HEK293T (cell line): ENCODE measurements around the gene PCNX2.
"Not testable (repeated sequence)": the region's sequence is repeated elsewhere in the genome, so short reads cannot be mapped to it uniquely, and the experiment has no call there.

Source experiments
- CTCF ChIA-PET: fragments of 350-600 bp; formaldehyde crosslinking; extraction: SDS; loops from one replicate; lab custom pipeline; 2021; ENCODE audit warnings: antibody characterized with exemption, inconsistent platforms; lab: Yijun Ruan, JAX
- POLR2A ChIA-PET: fragments of 350-600 bp; formaldehyde crosslinking; extraction: SDS; loops from one replicate; lab custom pipeline; 2020; ENCODE audit warnings: antibody characterized with exemption, inconsistent platforms; lab: Yijun Ruan, JAX
- DNase-seq: peaks from one replicate; pipeline ENCODE4 v3.0.0; 2012; ENCODE audit warnings: mixed read lengths; ENCODE audit errors: extremely low spot score
- ARNT ChIP-seq: fragments of 450-650 bp; IDR thresholded peaks from 2 replicates; pipeline ENCODE4 v1.6.1; 2017; ENCODE audit warnings: mild to moderate bottlenecking
- BHLHE40 ChIP-seq: fragments of 450-650 bp; IDR thresholded peaks from 2 replicates; pipeline ENCODE4 v1.6.1; 2016; ENCODE audit warnings: mild to moderate bottlenecking, moderate library complexity, borderline replicate concordance
- CTBP1 ChIP-seq: fragments of 450-650 bp; IDR thresholded peaks from 2 replicates; pipeline ENCODE4 v1.6.1; 2016; ENCODE audit warnings: borderline replicate concordance
- ELF4 ChIP-seq: fragments of 450-650 bp; IDR thresholded peaks from 2 replicates; pipeline ENCODE4 v1.6.1; 2017; ENCODE audit warnings: antibody characterized with exemption
- FOXA1 ChIP-seq: fragments of 450-650 bp; IDR thresholded peaks from 2 replicates; pipeline ENCODE4 v1.6.1; 2016; ENCODE audit warnings: mild to moderate bottlenecking
- FOXK2 ChIP-seq: fragments of 450-650 bp; IDR thresholded peaks from 2 replicates; pipeline ENCODE4 v1.6.1; 2016; ENCODE audit warnings: mild to moderate bottlenecking
- FOXM1 ChIP-seq: fragments of 450-650 bp; IDR thresholded peaks from 2 replicates; pipeline ENCODE4 v1.6.1; 2017; ENCODE audit warnings: mild to moderate bottlenecking, borderline replicate concordance
- HDGF ChIP-seq: fragments of 450-650 bp; IDR thresholded peaks from 2 replicates; pipeline ENCODE4 v1.6.1; 2017; ENCODE audit warnings: antibody characterized with exemption, borderline replicate concordance
- L3MBTL2 ChIP-seq: fragments of 450-650 bp; conservative IDR thresholded peaks from 2 replicates; pipeline ENCODE4 v1.6.1; 2016; ENCODE audit warnings: mild to moderate bottlenecking
- LEF1 ChIP-seq: fragments of 450-650 bp; IDR thresholded peaks from 2 replicates; pipeline ENCODE4 v1.6.1; 2017; ENCODE audit warnings: mild to moderate bottlenecking, borderline replicate concordance
- NFRKB ChIP-seq: fragments of 450-650 bp; IDR thresholded peaks from 2 replicates; pipeline ENCODE4 v1.6.1; 2016; ENCODE audit warnings: mild to moderate bottlenecking, moderate library complexity
- SP1 ChIP-seq: fragments of 450-650 bp; IDR thresholded peaks from 2 replicates; pipeline ENCODE4 v1.6.1; 2017
- SUZ12 ChIP-seq: fragments of 450-650 bp; IDR thresholded peaks from 2 replicates; pipeline ENCODE4 v1.6.1; 2016; ENCODE audit warnings: mild to moderate bottlenecking
- TARDBP ChIP-seq: fragments of 450-650 bp; IDR thresholded peaks from 2 replicates; pipeline ENCODE4 v1.6.1; 2016
- ZNF384 ChIP-seq: fragments of 450-650 bp; IDR thresholded peaks from 2 replicates; pipeline ENCODE4 v1.6.1; 2016
- TF ChIP-seq, protein P1 (sequence below): fragments of 450-650 bp; IDR thresholded peaks from 2 replicates; pipeline ENCODE4 v1.6.1; 2016

Gene PCNX2

GRCh38 chr1:233132445-233132844 lies 163.1 kb downstream of the PCNX2 start:
- ChIA-PET POLR2A (no interaction called here), CTCF (interaction anchor here (0.6 kb wide), 1 partner anchor 225 kb away, joined by 4 read pairs; no protein-coding TSS in a partner anchor)
- TF ChIP-seq SP1 (no peak), FOXK2 (no peak), SUZ12 (no peak), NFRKB (no peak), FOXA1 (no peak), LEF1 (no peak)
- DNase-seq, result no peak

DNA sequence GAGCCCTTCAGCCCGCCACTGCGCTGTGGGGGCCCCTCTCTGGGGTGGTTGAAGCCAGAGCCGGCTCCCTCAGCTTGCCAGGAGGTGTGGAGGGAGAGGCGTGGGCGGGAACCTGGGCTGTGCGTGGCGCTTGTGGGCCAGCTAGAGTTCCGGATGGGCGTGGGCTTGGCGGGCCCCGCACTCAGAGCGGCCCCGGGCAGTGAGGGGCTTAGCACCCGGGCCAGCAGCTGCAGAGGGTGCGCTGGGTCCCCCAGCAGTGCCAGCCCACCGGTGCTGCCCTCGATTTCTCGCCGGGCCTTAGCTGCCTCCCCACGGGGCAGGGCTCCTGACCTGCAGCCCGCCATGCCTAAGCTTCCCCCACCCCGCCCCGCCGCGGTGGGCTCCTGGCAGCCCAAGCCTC lies 166.5 kb downstream of the PCNX2 start:
- POLR2A ChIA-PET, CTCF ChIA-PET, DNase-seq: not testable (repeated sequence)

DNA sequence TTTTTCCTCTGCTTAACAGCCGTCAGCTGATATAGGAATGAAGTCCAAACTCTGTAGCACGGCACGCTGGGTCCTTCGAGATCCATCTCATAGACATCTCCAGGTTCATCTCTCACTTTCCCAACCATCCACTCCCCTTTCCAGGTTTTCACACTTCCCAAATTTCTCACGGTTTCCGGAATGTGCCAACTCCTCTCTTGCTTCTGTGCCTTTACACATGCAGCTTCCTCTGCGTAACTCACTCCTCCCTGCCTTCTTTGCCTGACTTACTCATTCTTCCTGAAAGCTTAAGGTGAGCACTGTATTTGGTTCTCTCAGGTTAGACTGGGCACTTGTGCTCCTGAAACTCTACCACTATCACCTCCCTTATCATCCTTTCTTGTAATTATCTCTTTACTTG lies 168.4 kb downstream of the PCNX2 start:
- ChIA-PET POLR2A (no interaction called here), CTCF (no interaction called here)
- TF ChIP-seq L3MBTL2 (no peak), NFRKB (no peak), TARDBP (no peak), FOXM1 (no peak), FOXA1 (no peak), ELF4 (no peak), SUZ12 (no peak), CTBP1 (no peak), SP1 (no peak), FOXK2 (no peak), HDGF (no peak)
- TF ChIP-seq, protein P1, sequence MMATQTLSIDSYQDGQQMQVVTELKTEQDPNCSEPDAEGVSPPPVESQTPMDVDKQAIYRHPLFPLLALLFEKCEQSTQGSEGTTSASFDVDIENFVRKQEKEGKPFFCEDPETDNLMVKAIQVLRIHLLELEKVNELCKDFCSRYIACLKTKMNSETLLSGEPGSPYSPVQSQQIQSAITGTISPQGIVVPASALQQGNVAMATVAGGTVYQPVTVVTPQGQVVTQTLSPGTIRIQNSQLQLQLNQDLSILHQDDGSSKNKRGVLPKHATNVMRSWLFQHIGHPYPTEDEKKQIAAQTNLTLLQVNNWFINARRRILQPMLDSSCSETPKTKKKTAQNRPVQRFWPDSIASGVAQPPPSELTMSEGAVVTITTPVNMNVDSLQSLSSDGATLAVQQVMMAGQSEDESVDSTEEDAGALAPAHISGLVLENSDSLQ, result no peak
- DNase-seq, result no peak

DNA sequence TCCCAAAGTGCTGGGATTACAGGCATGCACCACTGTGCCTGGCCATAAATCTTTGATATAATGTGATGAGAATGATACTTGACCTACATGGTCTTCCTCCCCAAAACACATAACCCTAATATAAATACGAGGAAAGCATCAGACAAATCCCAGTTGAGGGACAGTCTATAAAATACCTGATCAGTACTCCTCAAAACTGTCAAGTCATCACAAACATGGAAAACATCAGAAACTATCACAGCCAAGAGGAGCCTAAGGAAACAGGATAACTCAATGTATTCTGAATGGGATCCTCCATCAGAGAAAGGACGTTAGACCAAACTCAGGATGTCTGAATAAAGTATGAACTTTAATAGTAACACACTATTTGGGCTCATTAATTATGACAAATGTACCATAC lies 172.7 kb downstream of the PCNX2 start:
- TF ChIP-seq HDGF (no peak), FOXM1 (no peak), TARDBP (no peak), ARNT (no peak), FOXK2 (no peak), FOXA1 (no peak), LEF1 (no peak), SP1 (no peak), BHLHE40 (no peak), NFRKB (no peak), ELF4 (no peak)
- TF ChIP-seq, protein P1, result no peak
- no peak for DNase-seq
- ChIA-PET POLR2A (no interaction called here), CTCF (no interaction called here)

DNA sequence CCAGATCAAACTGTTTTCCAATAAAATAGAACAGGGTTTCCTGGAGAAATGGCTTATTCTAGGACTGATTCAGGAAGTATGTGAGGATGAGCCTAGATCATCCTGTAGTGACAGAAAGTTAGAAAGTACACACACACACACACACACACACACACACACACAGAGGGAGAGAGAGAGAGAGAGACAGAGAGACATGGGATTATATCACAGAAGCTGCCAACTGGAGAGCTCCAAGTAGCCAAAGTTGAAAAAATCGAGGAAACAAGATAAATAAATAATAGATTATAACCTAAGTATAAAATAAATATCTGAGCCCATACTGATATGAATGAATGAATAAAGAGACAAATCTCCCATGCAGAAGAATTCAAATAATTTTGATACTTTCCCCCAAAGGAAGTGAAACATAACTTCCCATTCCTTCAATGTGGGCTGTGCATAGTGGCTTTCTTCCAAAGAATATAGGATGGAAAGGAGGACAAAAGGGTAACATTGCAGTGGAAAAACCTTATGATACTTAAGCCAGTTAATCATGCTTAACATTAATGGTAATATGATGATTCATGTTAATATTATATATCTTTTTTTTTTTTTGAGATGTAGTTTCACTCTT lies 173.5 kb downstream of the PCNX2 start:
- CTCF ChIA-PET, result no interaction called here
- DNase-seq, result no peak
- POLR2A ChIA-PET, result no interaction called here
- TF ChIP-seq L3MBTL2 (no peak), NFRKB (no peak)

DNA sequence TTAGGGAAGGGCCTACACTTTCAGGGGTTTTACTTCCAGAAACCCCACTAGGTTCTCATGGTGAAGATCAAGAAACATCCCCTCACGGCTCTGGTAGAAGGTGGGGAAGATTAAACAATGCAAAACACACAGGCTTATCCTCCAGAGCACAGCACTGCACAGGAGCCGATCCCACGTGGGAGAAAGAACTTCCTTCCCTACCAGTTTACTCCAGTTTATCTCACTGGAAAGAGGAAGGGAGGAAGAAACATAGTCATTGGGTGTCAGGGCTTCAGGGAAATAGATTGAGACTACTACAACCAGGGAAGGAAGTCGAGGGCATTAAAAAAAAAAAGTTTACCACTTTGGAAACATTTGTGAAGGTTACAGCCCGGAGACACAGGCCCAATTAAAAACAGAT lies 180.7 kb downstream of the PCNX2 start:
- ChIA-PET POLR2A (no interaction called here), CTCF (no interaction called here)
- TF ChIP-seq ELF4, result no peak
- no peak for TF ChIP-seq NFRKB
- TF ChIP-seq SUZ12, result no peak
- TF ChIP-seq, protein P1, result no peak
- TF ChIP-seq TARDBP, result no peak
- no peak for TF ChIP-seq ZNF384
- TF ChIP-seq SP1, result no peak
- no peak for TF ChIP-seq HDGF
- no peak for TF ChIP-seq FOXA1
- TF ChIP-seq CTBP1, result no peak
- TF ChIP-seq ARNT, result no peak
- no peak for TF ChIP-seq LEF1
- no peak for TF ChIP-seq FOXM1
- TF ChIP-seq BHLHE40, result no peak
- TF ChIP-seq L3MBTL2, result no peak
- no peak for TF ChIP-seq FOXK2
- no peak for DNase-seq

GRCh38 chr1:233114159-233114558 lies 181.4 kb downstream of the PCNX2 start:
- CTCF ChIA-PET, result no interaction called here
- DNase-seq, result no peak
- POLR2A ChIA-PET, result interaction anchor here (1.6 kb wide), 1 partner anchor 28 kb away, joined by 5 read pairs; no protein-coding TSS in a partner anchor
- TF ChIP-seq CTBP1 (0 out of 2 replicates have a peak, but pooled peaks have one; percentile 3), HDGF (no peak)
